CD4-positive, alpha-beta T cell (primary cell): ENCODE results near the gene PPM1H. TPM values are rescaled to one million over a fixed set of nuclear protein-coding genes. Genes with fewer than 3 reads are reported as not detected.

Source experiments
- ATAC-seq: fragments of 200-7000 bp; cut with Tn5 transposase; one replicate; pipeline ENCODE4 v1.10.0; 2022; ENCODE audit warnings: mild to moderate bottlenecking; ENCODE audit not compliant: poor library complexity
- CTCF ChIA-PET: fragments of 350-600 bp; sonication (Branson Sonifier 250); formaldehyde crosslinking; loops from one replicate; lab custom pipeline; 2021; ENCODE audit warnings: antibody characterized with exemption, inconsistent platforms; lab: Charles Lee
- POLR2A ChIA-PET: fragments of 350-600 bp; sonication (Branson Sonifier 250); formaldehyde crosslinking; loops from one replicate; lab custom pipeline; 2021; ENCODE audit warnings: antibody characterized with exemption, inconsistent platforms; lab: Charles Lee
- DNase-seq, 14 experiments: peaks; one replicate each; pipeline ENCODE4 v3.0.0-alpha.2; 2013 to 2020; ENCODE audit warnings: mixed read lengths in 2 of 14
- H3K27ac ChIP-seq, 2 donors: one replicate each; pipeline versions ENCODE4 v1.5.1 to v1.7.0; 2013; ENCODE audit warnings: low read length in 2 of 2, low read depth in 1 of 2, mild to moderate bottlenecking in 1 of 2
- H3K27me3 ChIP-seq, 2 experiments: 1 replicate in 1 of 2; 2 replicates in 1 of 2; pipeline versions ENCODE4 v1.6.1 to v1.7.0; 2013; ENCODE audit warnings: low read length in 2 of 2, control low read depth in 1 of 2, mild to moderate bottlenecking in 1 of 2, moderate library complexity in 1 of 2; ENCODE audit not compliant: insufficient read depth in 2 of 2, control insufficient read depth in 1 of 2
- H3K36me3 ChIP-seq: one replicate; pipeline ENCODE4 v1.6.1; 2013; ENCODE audit warnings: low read length, control low read depth; ENCODE audit not compliant: insufficient read depth
- H3K4me1 ChIP-seq: one replicate; pipeline ENCODE4 v1.6.1; 2013; ENCODE audit warnings: low read length, control low read depth; ENCODE audit not compliant: insufficient read depth
- H3K4me3 ChIP-seq: one replicate; pipeline ENCODE4 v1.5.1; 2013; ENCODE audit warnings: mild to moderate bottlenecking, low read length, moderate library complexity
- H3K9me3 ChIP-seq, 2 experiments: 1 replicate in 1 of 2; 2 replicates in 1 of 2; pipeline versions ENCODE4 v1.6.1 to v1.7.0; 2013; ENCODE audit warnings: low read length in 2 of 2, mild to moderate bottlenecking in 2 of 2, control low read depth in 1 of 2, moderate library complexity in 1 of 2; ENCODE audit not compliant: control insufficient read depth in 1 of 2, insufficient read depth in 1 of 2
- H3K27ac Mint-ChIP-seq: one replicate; pipeline ENCODE4 v1.8.0; 2020; ENCODE audit warnings: mixed read lengths
- H3K27me3 Mint-ChIP-seq: one replicate; pipeline ENCODE4 v1.8.0; 2021; ENCODE audit warnings: mixed read lengths
- H3K36me3 Mint-ChIP-seq: one replicate; pipeline ENCODE4 v1.8.0; 2021; ENCODE audit warnings: low read depth, mixed read lengths
- H3K4me1 Mint-ChIP-seq: one replicate; pipeline ENCODE4 v1.8.0; 2021; ENCODE audit warnings: low read depth, mixed read lengths
- H3K4me3 Mint-ChIP-seq: one replicate; pipeline ENCODE4 v1.8.0; 2020; ENCODE audit warnings: mild to moderate bottlenecking, mixed read lengths
- H3K9me3 Mint-ChIP-seq: one replicate; pipeline ENCODE4 v1.8.0; 2020; ENCODE audit warnings: mixed read lengths
- intact Hi-C, 2 experiments: fragments of 100-400 bp; cut with DNase I in 1 of 2; cut with micrococcal nuclease in 1 of 2; formaldehyde crosslinking; loops; one replicate each; pipeline versions ENCODE4 v1.15.1 to v1.9.0; 2023 to 2025; cut with DNase I, micrococcal nuclease
- total RNA-seq, 174 experiments: library from RNA in 2 of 174; stranded (reverse) in 2 of 174; gene quantifications; one replicate each; pipeline ENCODE4 v1.2.3 and lab custom pipeline; 2021 to 2026
- TF ChIP-seq, protein P1 (sequence below): fragments of 200-600 bp; IDR thresholded peaks from one replicate; pipeline ENCODE4 v1.8.0; 2022; ENCODE audit warnings: antibody characterized with exemption, mild to moderate bottlenecking

PPM1H gene
- total RNA-seq, 2 experiments from 2014 or later = not detected

GRCh38 chr12:62977883-62978282 is 42.9 kb upstream of the PPM1H start:
- TF ChIP-seq, protein P1, sequence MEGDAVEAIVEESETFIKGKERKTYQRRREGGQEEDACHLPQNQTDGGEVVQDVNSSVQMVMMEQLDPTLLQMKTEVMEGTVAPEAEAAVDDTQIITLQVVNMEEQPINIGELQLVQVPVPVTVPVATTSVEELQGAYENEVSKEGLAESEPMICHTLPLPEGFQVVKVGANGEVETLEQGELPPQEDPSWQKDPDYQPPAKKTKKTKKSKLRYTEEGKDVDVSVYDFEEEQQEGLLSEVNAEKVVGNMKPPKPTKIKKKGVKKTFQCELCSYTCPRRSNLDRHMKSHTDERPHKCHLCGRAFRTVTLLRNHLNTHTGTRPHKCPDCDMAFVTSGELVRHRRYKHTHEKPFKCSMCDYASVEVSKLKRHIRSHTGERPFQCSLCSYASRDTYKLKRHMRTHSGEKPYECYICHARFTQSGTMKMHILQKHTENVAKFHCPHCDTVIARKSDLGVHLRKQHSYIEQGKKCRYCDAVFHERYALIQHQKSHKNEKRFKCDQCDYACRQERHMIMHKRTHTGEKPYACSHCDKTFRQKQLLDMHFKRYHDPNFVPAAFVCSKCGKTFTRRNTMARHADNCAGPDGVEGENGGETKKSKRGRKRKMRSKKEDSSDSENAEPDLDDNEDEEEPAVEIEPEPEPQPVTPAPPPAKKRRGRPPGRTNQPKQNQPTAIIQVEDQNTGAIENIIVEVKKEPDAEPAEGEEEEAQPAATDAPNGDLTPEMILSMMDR = no peak
- no peaks in the 10 kb centered on the region for H3K4me1 ChIP-seq
- H3K9me3 Mint-ChIP-seq = no peaks in the 10 kb centered on the region
- intact Hi-C loops = no loop called here
- ChIA-PET CTCF (no interaction called here), POLR2A (no interaction called here)
- ATAC-seq = no peak
- no peaks in the 10 kb centered on the region for H3K4me1 Mint-ChIP-seq
- H3K27me3 Mint-ChIP-seq = no peaks in the 10 kb centered on the region
- H3K27me3 ChIP-seq = no peaks in the 10 kb centered on the region
- no peak for DNase-seq
- H3K9me3 ChIP-seq = no peaks in the 10 kb centered on the region
- no peak overlapping the region for H3K27ac Mint-ChIP-seq
- no peak overlapping the region for H3K4me3 ChIP-seq
- H3K4me3 Mint-ChIP-seq = no peak overlapping the region
- H3K36me3 ChIP-seq = no peaks in the 10 kb centered on the region
- H3K36me3 Mint-ChIP-seq = no peaks in the 10 kb centered on the region
- H3K27ac ChIP-seq = no peak overlapping the region

DNA sequence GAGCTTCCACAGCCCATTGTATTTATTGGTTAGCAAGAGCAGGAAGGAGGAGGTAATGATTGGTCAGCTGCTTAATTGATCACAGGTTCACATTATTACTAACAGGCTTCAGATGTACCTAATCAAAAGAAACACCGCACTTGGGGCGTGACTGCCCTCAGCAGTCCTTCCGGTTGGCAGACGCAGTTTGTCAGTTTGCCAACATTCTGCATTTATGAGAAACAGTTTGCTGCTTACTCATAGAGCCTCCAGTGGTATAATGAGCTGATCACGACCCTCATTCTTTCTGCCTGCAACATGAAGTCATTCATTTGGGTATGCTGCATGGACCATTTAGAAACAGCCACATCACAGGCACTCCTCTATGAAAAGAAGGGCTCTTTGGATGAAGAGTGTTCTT is 42.5 kb upstream of the PPM1H start:
- H3K36me3 ChIP-seq = no peaks in the 10 kb centered on the region
- Mint-ChIP-seq H3K9me3 (no peaks in the 10 kb centered on the region), H3K27me3 (no peaks in the 10 kb centered on the region), H3K4me3 (no peak overlapping the region), H3K36me3 (no peaks in the 10 kb centered on the region), H3K4me1 (no peaks in the 10 kb centered on the region), H3K27ac (no peak overlapping the region)
- intact Hi-C loops = no loop called here
- no peak overlapping the region for H3K27ac ChIP-seq
- CTCF ChIA-PET = no interaction called here
- TF ChIP-seq, protein P1 = no peak
- DNase-seq (no peak), ATAC-seq (no peak)
- H3K27me3 ChIP-seq = no peaks in the 10 kb centered on the region
- POLR2A ChIA-PET = no interaction called here
- H3K4me1 ChIP-seq = no peaks in the 10 kb centered on the region
- no peak overlapping the region for H3K4me3 ChIP-seq
- no peaks in the 10 kb centered on the region for H3K9me3 ChIP-seq

- ATAC-seq (no peak), DNase-seq (no peak)
- Mint-ChIP-seq H3K4me3 (no peak overlapping the region), H3K27ac (no peak overlapping the region), H3K27me3 (no peaks in the 10 kb centered on the region), H3K4me1 (no peaks in the 10 kb centered on the region), H3K36me3 (no peaks in the 10 kb centered on the region), H3K9me3 (no peaks in the 10 kb centered on the region)
- Histone ChIP-seq H3K4me1 (no peaks in the 10 kb centered on the region), H3K9me3 (no peaks in the 10 kb centered on the region), H3K27me3 (no peaks in the 10 kb centered on the region), H3K36me3 (no peaks in the 10 kb centered on the region), H3K27ac (no peak overlapping the region), H3K4me3 (no peak overlapping the region)
- intact Hi-C loops = no loop called here
- ChIA-PET POLR2A (no interaction called here), CTCF (no interaction called here)
- TF ChIP-seq, protein P1 = no peak
Measured at GRCh38 chr12:62976110-62976662, 41.2 kb upstream of the PPM1H start.
